MCF 10A (cell line): ENCODE data around the gene MROH2A. TPM values are rescaled to one million over a fixed set of nuclear protein-coding genes. Genes with fewer than 3 reads are reported as not detected.

ENCODE experiments used
- BruUV-seq: library from RNA; stranded (reverse); fragments of 400-500 nt; replicated peaks from 2 replicates; lab custom pipeline; 2021; lab: Mats Ljungman, UMichigan
- CTCF ChIA-PET: fragments of 300-600 bp; sonication (Branson Sonifier 250); formaldehyde crosslinking; extraction: SDS; loops from one replicate; lab custom pipeline; 2021; ENCODE audit warnings: antibody characterized with exemption, inconsistent platforms; lab: Yijun Ruan, JAX
- POLR2A ChIA-PET: fragments of 300-600, 350-650 bp; sonication (Branson Sonifier 250); formaldehyde crosslinking; extraction: SDS; loops from one replicate; lab custom pipeline; 2020; ENCODE audit warnings: antibody characterized with exemption, inconsistent platforms; lab: Yijun Ruan, JAX
- DNase-seq: peaks from one replicate; pipeline ENCODE4 v3.0.0-alpha.2; 2018; ENCODE audit not compliant: unreplicated experiment
- H3K27ac Mint-ChIP-seq: one replicate; pipeline ENCODE4 v1.8.0; 2022; ENCODE audit warnings: mild to moderate bottlenecking, low read depth, mixed read lengths; ENCODE audit not compliant: unreplicated experiment
- H3K27me3 Mint-ChIP-seq: one replicate; pipeline ENCODE4 v1.8.0; 2022; ENCODE audit warnings: mixed read lengths; ENCODE audit not compliant: insufficient read depth, unreplicated experiment
- H3K36me3 Mint-ChIP-seq: one replicate; pipeline ENCODE4 v1.8.0; 2022; ENCODE audit warnings: mild to moderate bottlenecking, moderate library complexity, mixed read lengths; ENCODE audit not compliant: insufficient read depth, unreplicated experiment
- H3K4me1 Mint-ChIP-seq: one replicate; pipeline ENCODE4 v1.8.0; 2022; ENCODE audit warnings: mixed read lengths; ENCODE audit not compliant: insufficient read depth, unreplicated experiment
- H3K4me3 Mint-ChIP-seq: one replicate; pipeline ENCODE4 v1.8.0; 2022; ENCODE audit warnings: mild to moderate bottlenecking, moderate library complexity, mixed read lengths; ENCODE audit not compliant: unreplicated experiment
- H3K9me3 Mint-ChIP-seq: one replicate; pipeline ENCODE4 v1.8.0; 2022; ENCODE audit warnings: mixed read lengths; ENCODE audit not compliant: unreplicated experiment
- intact Hi-C: fragments of 100-400 bp; cut with micrococcal nuclease; formaldehyde crosslinking; loops from 2 replicates; pipeline ENCODE4 v1.14.1; 2022
- total RNA-seq: library from RNA; stranded (reverse); gene quantifications from 2 replicates; pipeline ENCODE4 v1.2.3, GENCODE V29; 2022
- TF ChIP-seq, protein P1 (sequence below): fragments of 200-600 bp; IDR thresholded peaks from one replicate; pipeline ENCODE4 v1.8.0; 2022; ENCODE audit warnings: antibody characterized with exemption, mild to moderate bottlenecking; ENCODE audit not compliant: unreplicated experiment

Gene MROH2A
- total RNA-seq, 1 experiment from 2014 or later: not detected

DNA sequence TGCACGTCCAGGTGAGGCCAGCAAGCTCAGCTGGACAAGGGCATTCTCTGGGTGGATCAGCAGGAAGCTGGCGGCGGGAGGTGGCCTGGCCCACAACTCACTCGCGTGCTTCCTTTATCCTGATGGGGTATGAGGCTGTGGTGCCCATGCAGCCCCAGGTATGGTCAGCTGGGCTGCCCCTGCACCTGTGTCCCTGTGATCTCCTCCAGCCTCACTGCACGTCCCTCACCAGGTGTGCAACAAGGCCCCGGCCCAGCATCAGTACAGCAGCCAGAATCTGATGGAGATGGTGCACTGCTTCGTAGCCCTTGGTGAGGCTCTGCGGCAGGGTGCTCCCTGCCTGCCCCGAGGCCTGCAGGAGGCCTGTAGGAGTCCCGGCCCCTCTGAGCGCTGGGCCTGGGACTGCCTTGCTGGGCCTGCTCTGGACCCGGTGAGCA, 17.6 kb downstream of the MROH2A start:
- Mint-ChIP-seq H3K27ac (no peak overlapping the region), H3K4me3 (no peak overlapping the region), H3K27me3 (peaks cover 10% of the 10 kb centered on the region), H3K4me1 (peaks cover 6% of the 10 kb centered on the region), H3K36me3 (no peaks in the 10 kb centered on the region), H3K9me3 (no peaks in the 10 kb centered on the region)
- BruUV-seq: no TSS peak
- TF ChIP-seq, protein P1, sequence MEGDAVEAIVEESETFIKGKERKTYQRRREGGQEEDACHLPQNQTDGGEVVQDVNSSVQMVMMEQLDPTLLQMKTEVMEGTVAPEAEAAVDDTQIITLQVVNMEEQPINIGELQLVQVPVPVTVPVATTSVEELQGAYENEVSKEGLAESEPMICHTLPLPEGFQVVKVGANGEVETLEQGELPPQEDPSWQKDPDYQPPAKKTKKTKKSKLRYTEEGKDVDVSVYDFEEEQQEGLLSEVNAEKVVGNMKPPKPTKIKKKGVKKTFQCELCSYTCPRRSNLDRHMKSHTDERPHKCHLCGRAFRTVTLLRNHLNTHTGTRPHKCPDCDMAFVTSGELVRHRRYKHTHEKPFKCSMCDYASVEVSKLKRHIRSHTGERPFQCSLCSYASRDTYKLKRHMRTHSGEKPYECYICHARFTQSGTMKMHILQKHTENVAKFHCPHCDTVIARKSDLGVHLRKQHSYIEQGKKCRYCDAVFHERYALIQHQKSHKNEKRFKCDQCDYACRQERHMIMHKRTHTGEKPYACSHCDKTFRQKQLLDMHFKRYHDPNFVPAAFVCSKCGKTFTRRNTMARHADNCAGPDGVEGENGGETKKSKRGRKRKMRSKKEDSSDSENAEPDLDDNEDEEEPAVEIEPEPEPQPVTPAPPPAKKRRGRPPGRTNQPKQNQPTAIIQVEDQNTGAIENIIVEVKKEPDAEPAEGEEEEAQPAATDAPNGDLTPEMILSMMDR: no peak
- ChIA-PET POLR2A (no interaction called here), CTCF (interaction anchor here (0.6 kb wide), 1 partner anchor 752 kb away, joined by 3 read pairs; no protein-coding TSS in a partner anchor)
- no peak for DNase-seq
- intact Hi-C loops: no loop called here

DNA sequence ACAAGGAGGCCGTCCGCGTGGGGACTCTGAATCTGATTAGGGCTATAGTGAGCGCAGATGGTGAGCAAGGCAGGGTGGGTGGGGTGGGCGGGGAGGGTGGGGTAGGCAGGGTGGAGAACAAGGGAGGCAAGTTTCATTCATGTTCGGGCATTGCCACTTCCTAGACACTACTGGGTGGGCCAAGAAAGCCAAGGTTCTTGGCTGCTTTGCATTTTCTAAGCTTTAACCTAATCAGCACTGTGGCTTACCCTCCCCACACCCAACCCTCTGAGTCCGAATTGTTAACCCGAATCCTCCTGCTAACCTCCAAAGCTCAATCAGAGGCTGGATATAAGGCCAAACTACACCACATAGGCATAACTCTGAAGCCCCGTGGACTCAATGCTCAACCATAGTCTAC, 18.1 kb downstream of the MROH2A start:
- H3K36me3 Mint-ChIP-seq: no peaks in the 10 kb centered on the region
- BruUV-seq: no TSS peak
- TF ChIP-seq, protein P1: no peak
- DNase-seq: no peak
- no peaks in the 10 kb centered on the region for H3K9me3 Mint-ChIP-seq
- peaks cover 11% of the 10 kb centered on the region for H3K4me1 Mint-ChIP-seq
- ChIA-PET CTCF (interaction anchor here (0.6 to 0.7 kb wide), 3 partner anchors 79 to 751 kb away, joined by 3 read pairs; no protein-coding TSS in a partner anchor), POLR2A (no interaction called here)
- no peak overlapping the region for H3K4me3 Mint-ChIP-seq
- H3K27ac Mint-ChIP-seq: no peak overlapping the region
- intact Hi-C loops: no loop called here
- peaks cover 10% of the 10 kb centered on the region for H3K27me3 Mint-ChIP-seq

DNA sequence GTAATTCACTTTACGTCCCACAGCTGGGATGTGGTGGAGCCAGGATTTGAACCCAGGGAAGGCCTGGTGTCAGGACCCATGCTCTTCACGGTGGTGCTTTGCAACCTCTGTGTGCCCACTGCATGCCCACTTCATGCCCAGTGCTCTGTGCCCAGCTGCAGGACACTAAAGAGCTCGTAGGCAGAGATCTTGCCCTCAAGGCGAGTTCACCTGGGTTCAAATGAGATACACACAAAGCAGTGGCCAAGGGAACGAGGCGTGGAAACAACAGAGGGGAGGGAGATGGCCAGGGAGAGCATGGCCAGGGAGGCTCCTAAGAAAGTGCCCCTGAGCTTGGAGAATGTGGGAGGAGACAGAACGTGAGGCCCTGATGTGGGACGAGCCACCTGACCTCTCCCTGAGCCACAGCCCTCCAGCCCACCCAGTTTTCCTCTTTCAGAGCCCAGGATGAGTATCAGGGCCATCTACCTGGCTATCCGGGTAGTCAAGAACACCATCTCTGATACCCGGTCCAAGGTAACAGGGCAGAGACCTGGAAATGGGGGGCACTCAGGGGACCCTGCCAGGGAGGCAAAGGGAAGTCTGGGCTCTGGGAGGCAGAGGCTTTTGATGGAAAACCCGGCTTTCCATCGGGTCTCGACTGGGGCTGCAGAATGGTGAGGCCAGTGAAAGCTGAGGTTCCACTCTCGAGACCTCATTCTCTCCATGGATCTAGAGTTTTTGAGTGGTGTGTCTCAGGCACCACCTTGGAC, 20.4 kb downstream of the MROH2A start:
- no peak overlapping the region for H3K4me3 Mint-ChIP-seq
- H3K4me1 Mint-ChIP-seq: peaks cover 13% of the 10 kb centered on the region
- H3K36me3 Mint-ChIP-seq: no peaks in the 10 kb centered on the region
- POLR2A ChIA-PET: no interaction called here
- H3K27ac Mint-ChIP-seq: no peak overlapping the region
- TF ChIP-seq, protein P1: no peak
- CTCF ChIA-PET: interaction anchor here (0.7 to 1.1 kb wide), 2 partner anchors 40 to 389 kb away, joined by 3 read pairs; no protein-coding TSS in a partner anchor
- no TSS peak for BruUV-seq
- no peaks in the 10 kb centered on the region for H3K9me3 Mint-ChIP-seq
- intact Hi-C loops: no loop called here
- DNase-seq: no peak
- peaks cover 10% of the 10 kb centered on the region for H3K27me3 Mint-ChIP-seq

DNA sequence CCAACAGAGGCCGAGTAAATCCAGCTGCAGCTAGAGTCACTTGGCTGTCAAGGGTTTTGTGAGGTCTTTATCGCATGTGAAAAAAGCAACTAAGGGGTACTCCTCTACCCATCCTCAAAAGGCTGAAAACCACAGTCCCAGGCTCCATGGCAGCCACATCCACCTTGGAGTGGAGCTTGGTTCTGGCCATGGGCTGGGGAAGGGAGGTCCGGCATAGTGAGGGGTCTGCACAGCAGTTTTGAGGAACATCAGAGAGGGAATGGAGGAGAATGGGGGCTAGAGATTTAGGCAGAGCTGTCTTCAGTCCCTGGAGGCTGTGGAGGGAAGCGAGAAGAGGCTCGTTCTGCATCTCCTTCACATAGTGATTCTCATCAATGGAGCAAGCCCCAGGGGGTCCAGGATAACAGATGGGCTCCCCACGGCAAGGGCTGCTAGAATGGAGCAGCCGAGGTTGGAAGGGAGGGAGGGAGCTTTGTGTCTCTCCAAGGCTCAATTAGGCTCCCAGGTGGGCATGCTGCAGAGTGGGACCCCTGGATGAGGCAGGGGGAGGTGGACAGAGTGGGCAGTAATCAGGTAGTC, 21.0 kb downstream of the MROH2A start:
- POLR2A ChIA-PET: no interaction called here
- TF ChIP-seq, protein P1: no peak
- no TSS peak for BruUV-seq
- Mint-ChIP-seq H3K4me3 (no peak overlapping the region), H3K4me1 (peaks cover 13% of the 10 kb centered on the region), H3K27me3 (peaks cover 10% of the 10 kb centered on the region), H3K27ac (no peak overlapping the region), H3K36me3 (no peaks in the 10 kb centered on the region), H3K9me3 (no peaks in the 10 kb centered on the region)
- intact Hi-C loops: no loop called here
- DNase-seq: no peak
- CTCF ChIA-PET: interaction anchor here (1.1 kb wide), 1 partner anchor 41 kb away, joined by 3 read pairs; no protein-coding TSS in a partner anchor
